IMR-90 (cell line): ENCODE measurements around the gene ARMH1. TPM values are rescaled to one million over a fixed set of nuclear protein-coding genes. Genes with fewer than 3 reads are reported as not detected.
A peak's percentile ranks its signal among the peaks of the same experiment; 100 is the strongest.

Source experiments
- ATAC-seq: fragments of 200-7000 bp; cut with Tn5 transposase; 2 replicates; pipeline ENCODE4 v1.9.1; 2020; ENCODE audit warnings: low read depth, mild to moderate bottlenecking, moderate library complexity
- BruUV-seq: library from RNA; stranded (reverse); fragments of 400-500 nt; replicated peaks from 2 replicates; lab custom pipeline; 2021; lab: Mats Ljungman, UMichigan
- CTCF ChIA-PET: fragments of 300-600 bp; formaldehyde crosslinking; extraction: SDS; loops from one replicate; lab custom pipeline; 2021; ENCODE audit warnings: antibody characterized with exemption; lab: Yijun Ruan, JAX
- POLR2A ChIA-PET: fragments of 300-600 bp; sonication (Branson Sonifier 250); formaldehyde crosslinking; loops from one replicate; lab custom pipeline; 2022; ENCODE audit warnings: antibody characterized with exemption; ENCODE audit not compliant: unreplicated experiment; lab: Charles Lee
- DNase-seq: peaks from one replicate; pipeline ENCODE4 v3.0.0; 2013
- H2AFZ ChIP-seq: replicated peaks from 2 replicates; pipeline ENCODE3; 2013; ENCODE audit warnings: low read length, mild to moderate bottlenecking; ENCODE audit not compliant: poor library complexity
- H2AK5ac ChIP-seq: 2 replicates; pipeline ENCODE4 v1.6.1; 2013; ENCODE audit warnings: low read depth, low read length, inconsistent platforms
- H2AK9ac ChIP-seq: replicated peaks from 2 replicates; pipeline ENCODE3; 2013; ENCODE audit warnings: mild to moderate bottlenecking, low read depth, low read length, moderate library complexity; ENCODE audit not compliant: poor library complexity
- H2BK120ac ChIP-seq: 2 replicates; pipeline ENCODE4 v1.6.1; 2013; ENCODE audit warnings: low read depth, low read length, inconsistent platforms
- H2BK15ac ChIP-seq: 3 replicates; pipeline ENCODE4 v1.6.1; 2013; ENCODE audit warnings: low read depth, low read length, inconsistent platforms
- H2BK20ac ChIP-seq: 2 replicates; pipeline ENCODE4 v1.6.1; 2013; ENCODE audit warnings: low read depth, mild to moderate bottlenecking, inconsistent platforms, low read length, moderate library complexity
- H2BK5ac ChIP-seq: 2 replicates; pipeline ENCODE4 v1.6.1; 2013; ENCODE audit warnings: mild to moderate bottlenecking, low read depth, low read length, inconsistent platforms; ENCODE audit not compliant: poor library complexity, severe bottlenecking
- H3K14ac ChIP-seq: replicated peaks from 2 replicates; pipeline ENCODE4 v1.6.1; 2013; ENCODE audit warnings: low read depth, low read length, inconsistent platforms
- H3K18ac ChIP-seq: 2 replicates; pipeline ENCODE4 v1.6.1; 2013; ENCODE audit warnings: low read depth, low read length, control low read depth
- H3K23ac ChIP-seq: 2 replicates; pipeline ENCODE4 v1.6.1; 2013; ENCODE audit warnings: low read depth, low read length, inconsistent platforms
- H3K27ac ChIP-seq: 2 replicates; pipeline ENCODE4 v1.5.1; 2013; ENCODE audit warnings: mild to moderate bottlenecking, control low read depth, low read length; ENCODE audit not compliant: insufficient read depth
- H3K27me3 ChIP-seq: 2 replicates; pipeline ENCODE4 v1.6.1; 2013; ENCODE audit warnings: low read length; ENCODE audit not compliant: control insufficient read depth, insufficient read depth
- H3K36me3 ChIP-seq: 2 replicates; pipeline ENCODE4 v1.6.1; 2013; ENCODE audit warnings: low read length, mixed read lengths; ENCODE audit not compliant: control insufficient read depth, insufficient read depth
- H3K4ac ChIP-seq: 2 replicates; pipeline ENCODE4 v1.6.1; 2013; ENCODE audit warnings: low read depth, low read length, inconsistent platforms
- H3K4me1 ChIP-seq: 2 replicates; pipeline ENCODE4 v1.6.1; 2013; ENCODE audit warnings: low read length, mixed read lengths; ENCODE audit not compliant: control insufficient read depth, insufficient read depth
- H3K4me2 ChIP-seq: 2 replicates; pipeline ENCODE4 v1.6.1; 2013; ENCODE audit warnings: low read depth, mild to moderate bottlenecking, control low read depth, low read length, moderate library complexity
- H3K4me3 ChIP-seq: 2 replicates; pipeline ENCODE4 v1.5.1; 2013; ENCODE audit warnings: low read depth, mild to moderate bottlenecking, control low read depth, low read length, moderate library complexity; ENCODE audit not compliant: insufficient read depth
- H3K56ac ChIP-seq: 2 replicates; pipeline ENCODE4 v1.6.1; 2013; ENCODE audit warnings: low read length, inconsistent platforms; ENCODE audit not compliant: insufficient read depth; ENCODE audit errors: extremely low read depth
- H3K79me1 ChIP-seq, 2 experiments: 2 replicates each; pipeline ENCODE4 v1.6.1; 2013; ENCODE audit warnings: low read length in 2 of 2, inconsistent platforms in 1 of 2, low read depth in 1 of 2
- H3K9ac ChIP-seq: 2 replicates; pipeline ENCODE4 v1.6.1; 2013; ENCODE audit warnings: low read depth, low read length, control low read depth
- H3K9me1 ChIP-seq: 2 replicates; pipeline ENCODE4 v1.6.1; 2013; ENCODE audit warnings: low read length, inconsistent platforms; ENCODE audit not compliant: insufficient read depth
- H3K9me3 ChIP-seq: 2 replicates; pipeline ENCODE4 v1.6.1; 2013; ENCODE audit warnings: low read length; ENCODE audit not compliant: control insufficient read depth, insufficient read depth
- H4K20me1 ChIP-seq: 2 replicates; pipeline ENCODE4 v1.6.1; 2013; ENCODE audit warnings: low read length, inconsistent platforms; ENCODE audit not compliant: insufficient read depth
- H4K5ac ChIP-seq: 2 replicates; pipeline ENCODE4 v1.6.1; 2013; ENCODE audit warnings: mild to moderate bottlenecking, low read depth, low read length, control low read depth
- H4K8ac ChIP-seq, 2 experiments: 2 replicates each; pipeline ENCODE4 v1.6.1; 2013; ENCODE audit warnings: low read depth in 2 of 2, low read length in 2 of 2, control low read depth in 1 of 2, inconsistent platforms in 1 of 2
- H4K91ac ChIP-seq: 2 replicates; pipeline ENCODE4 v1.6.1; 2013; ENCODE audit warnings: low read depth, low read length, inconsistent platforms; ENCODE audit not compliant: insufficient read depth
- BHLHE40 ChIP-seq: fragments of 150-350 bp; IDR thresholded peaks from 2 replicates; pipeline ENCODE4 v1.6.1; 2016; ENCODE audit warnings: mild to moderate bottlenecking, low read depth, low read length
- CEBPB ChIP-seq: IDR thresholded peaks from 2 replicates; pipeline ENCODE4 v1.6.1; 2012; ENCODE audit warnings: low read depth, low read length, improper control_type of control experiment
- CHD1 ChIP-seq: IDR thresholded peaks from 2 replicates; pipeline ENCODE4 v1.6.1; 2012; ENCODE audit warnings: low read depth, low read length, improper control_type of control experiment
- CTCF ChIP-seq: conservative IDR thresholded peaks from 2 replicates; pipeline ENCODE4 v1.5.1; 2012; ENCODE audit warnings: mild to moderate bottlenecking, low read depth, low read length, improper control_type of control experiment
- ELK1 ChIP-seq: fragments of 150-350 bp; IDR thresholded peaks from 2 replicates; pipeline ENCODE4 v1.6.1; 2016; ENCODE audit warnings: low read depth, mild to moderate bottlenecking, low read length, moderate library complexity, borderline replicate concordance
- FOS ChIP-seq: fragments of 150-350 bp; IDR thresholded peaks from 2 replicates; pipeline ENCODE4 v1.6.1; 2016; ENCODE audit warnings: low read depth, low read length
- MAFK ChIP-seq: IDR thresholded peaks from 2 replicates; pipeline ENCODE4 v1.6.1; 2012; ENCODE audit warnings: low read depth, low read length, improper control_type of control experiment
- MAZ ChIP-seq: IDR thresholded peaks from 2 replicates; pipeline ENCODE4 v1.6.1; 2012; ENCODE audit warnings: low read depth, mild to moderate bottlenecking, low read length, improper control_type of control experiment, moderate library complexity, borderline replicate concordance
- MXI1 ChIP-seq: IDR thresholded peaks from 2 replicates; pipeline ENCODE4 v1.6.1; 2012; ENCODE audit warnings: low read depth, mild to moderate bottlenecking, low read length, moderate library complexity, borderline replicate concordance
- NFE2L2 ChIP-seq: fragments of 150-350 bp; IDR thresholded peaks from 2 replicates; pipeline ENCODE4 v1.6.1; 2016; ENCODE audit warnings: low read depth, mild to moderate bottlenecking, low read length
- POLR2A ChIP-seq: IDR thresholded peaks from 2 replicates; pipeline ENCODE4 v1.6.1; 2012; ENCODE audit warnings: mild to moderate bottlenecking, low read depth, low read length
- RAD21 ChIP-seq: IDR thresholded peaks from 2 replicates; pipeline ENCODE4 v1.6.1; 2012; ENCODE audit warnings: low read length, improper control_type of control experiment
- RCOR1 ChIP-seq: IDR thresholded peaks from 2 replicates; pipeline ENCODE4 v1.6.1; 2012; ENCODE audit warnings: mild to moderate bottlenecking, low read length, improper control_type of control experiment; ENCODE audit not compliant: insufficient replicate concordance
- RFX5 ChIP-seq: IDR thresholded peaks from 2 replicates; pipeline ENCODE4 v1.8.0; 2012; ENCODE audit warnings: low read depth, mild to moderate bottlenecking, low read length, moderate library complexity
- SMC3 ChIP-seq: fragments of 150-350 bp; IDR thresholded peaks from 2 replicates; pipeline ENCODE4 v1.6.1; 2016; ENCODE audit warnings: low read depth, mild to moderate bottlenecking, antibody characterized with exemption, low read length, moderate library complexity
- USF2 ChIP-seq: fragments of 150-350 bp; IDR thresholded peaks from 2 replicates; pipeline ENCODE4 v1.6.1; 2017; ENCODE audit warnings: mild to moderate bottlenecking, antibody characterized with exemption, low read length, low read depth
- WGBS, 2 experiments: methylation state at CpG; one replicate each; pipeline versions ENCODE4 v1.1.5 to v1.1.7; 2013; ENCODE audit warnings: missing lambda C conversion rate in 2 of 2; ENCODE audit not compliant: insufficient read length in 1 of 2; ENCODE audit errors: extremely low coverage in 2 of 2; 5-methylcytosine and 5-hydroxymethylcytosine counted together
- dilution Hi-C: fragments of 300-500 bp; cut with HindIII; formaldehyde crosslinking; loops from one replicate; pipeline ENCODE4 v1.14.3; 2018; ENCODE audit warnings: low sequenced_read_pairs; ENCODE audit not compliant: unreplicated experiment
- in situ Hi-C: fragments of 300-500 bp; cut with MboI; formaldehyde crosslinking; loops from 3 replicates; pipeline ENCODE4 v1.14.3; 2019; ENCODE audit warnings: low sequenced_read_pairs, inconsistent platforms, mixed read lengths
- intact Hi-C: fragments of 100-400 bp; cut with micrococcal nuclease; formaldehyde crosslinking; loops from 2 replicates; pipeline ENCODE4 v1.10.0; 2022
- polyA plus RNA-seq, 3 experiments: library from polyadenylated mRNA; depleted of rRNA; stranded (reverse); fragments of >200 nt; gene quantifications; 2 replicates each; pipeline ENCODE4 v1.2.3, GENCODE V29; 2012; ENCODE audit warnings: low replicate concordance in 1 of 3
- total RNA-seq: library from RNA; depleted of rRNA; stranded (reverse); fragments of >200 nt; gene quantifications from 2 replicates; pipeline ENCODE4 v1.2.3, GENCODE V29; 2012

Gene ARMH1
- total and polyA plus RNA-seq, 2 of the 4 experiments (the other 2 are of a cell fraction) = 0.36 to 0.72 TPM

- ChIA-PET POLR2A (no interaction called here), CTCF (no interaction called here)
- H3K18ac ChIP-seq = no peak overlapping the region
- H2BK15ac ChIP-seq = no peak overlapping the region
- H3K23ac ChIP-seq = no peak overlapping the region
- intact Hi-C loops (no loop called here), dilution Hi-C loops (no loop called here), in situ Hi-C loops (no loop called here)
- H3K4me1 ChIP-seq = peaks cover 8% of the 10 kb centered on the region
- no peak overlapping the region for H3K56ac ChIP-seq
- H4K91ac ChIP-seq = no peak overlapping the region
- H2AK5ac ChIP-seq = no peak overlapping the region
- no peak overlapping the region for H3K9ac ChIP-seq
- H3K14ac ChIP-seq = no peak overlapping the region
- no peak overlapping the region for H2BK20ac ChIP-seq
- no peak overlapping the region for H3K4ac ChIP-seq
- H3K27ac ChIP-seq = no peak overlapping the region
- peak overlapping the region; percentile 63 for H2AFZ ChIP-seq
- H3K9me3 ChIP-seq = no peaks in the 10 kb centered on the region
- no peak overlapping the region for H2BK5ac ChIP-seq
- H3K27me3 ChIP-seq = no peaks in the 10 kb centered on the region
- no peaks in the 10 kb centered on the region for H4K20me1 ChIP-seq
- no peak overlapping the region for H4K5ac ChIP-seq
- H4K8ac ChIP-seq = no peak overlapping the region
- WGBS, 2 experiments = 87 to 100% methylated on average over 1 to 3 of the region's 6 CpGs
- no TSS peak for BruUV-seq
- H2AK9ac ChIP-seq = peak overlapping the region; percentile 15
- H3K9me1 ChIP-seq = peaks cover 17% of the 10 kb centered on the region
- no peaks in the 10 kb centered on the region for H3K36me3 ChIP-seq
- no peak for DNase-seq
- H3K79me1 ChIP-seq = no peaks in the 10 kb centered on the region
- no peak overlapping the region for H2BK120ac ChIP-seq
- no peak overlapping the region for H3K4me2 ChIP-seq
- TF ChIP-seq RCOR1 (no peak), NFE2L2 (no peak), FOS (no peak), RFX5 (no peak), MAFK (no peak), ELK1 (no peak), POLR2A (no peak), MXI1 (no peak), SMC3 (no peak), CTCF (no peak), CEBPB (no peak), BHLHE40 (no peak), RAD21 (no peak), USF2 (no peak), CHD1 (no peak), MAZ (no peak)
- ATAC-seq = no peak
- no peak overlapping the region for H3K4me3 ChIP-seq
Observed at GRCh38 chr1:44705470-44705869, 31.0 kb downstream of the ARMH1 start.
